CD4-positive, alpha-beta T cell treated with Interleukin-10 for 1 hour (primary cell): ENCODE results near the gene TEC.
"Not testable (repeated sequence)": the region's sequence is repeated elsewhere in the genome, so short reads cannot be mapped to it uniquely, and the experiment has no call there.

Experiments used
- DNase-seq: peaks from one replicate; pipeline ENCODE4 v3.0.0-alpha.2; 2020

The TEC gene

GRCh38 chr4:48268956-48269860 lies at the start of gene TEC:
Gene TEC, minus strand, starts transcription at chr4:48269838. Its CDS starts 41,224 bp downstream, at chr4:48228614.
- DNase-seq = peak; percentile 23

- peak; percentile 56 for DNase-seq
Observed at GRCh38 chr4:48315728-48316630, 46.3 kb upstream of the TEC start.

GRCh38 chr4:48314746-48315145 lies 45.1 kb upstream of the TEC start:
- DNase-seq = not testable (repeated sequence)

GRCh38 chr4:48311896-48312295 lies 42.3 kb upstream of the TEC start:
- DNase-seq = no peak

GRCh38 chr4:48308901-48309300 lies 39.3 kb upstream of the TEC start:
- no peak for DNase-seq

- DNase-seq = no peak
Observed at GRCh38 chr4:48307528-48307927, 37.9 kb upstream of the TEC start.

GRCh38 chr4:48305508-48305907 lies 35.9 kb upstream of the TEC start:
- no peak for DNase-seq

GRCh38 chr4:48300004-48300403 lies 30.4 kb upstream of the TEC start:
- no peak for DNase-seq

GRCh38 chr4:48299560-48299959 lies 29.9 kb upstream of the TEC start:
- DNase-seq = no peak

- DNase-seq = no peak
Observed at GRCh38 chr4:48297256-48297846, 27.7 kb upstream of the TEC start.

- peak; percentile 7 for DNase-seq
Observed at GRCh38 chr4:48296365-48296764, 26.7 kb upstream of the TEC start.

- DNase-seq = no peak
Observed at GRCh38 chr4:48295116-48295515, 25.5 kb upstream of the TEC start.

GRCh38 chr4:48292218-48292790 lies 22.7 kb upstream of the TEC start:
- not testable (repeated sequence) for DNase-seq

- peak; percentile 21 for DNase-seq
Observed at GRCh38 chr4:48290146-48290772, 20.6 kb upstream of the TEC start.

GRCh38 chr4:48286060-48286459 lies 16.4 kb upstream of the TEC start:
- DNase-seq = not testable (repeated sequence)

GRCh38 chr4:48285640-48286039 lies 16.0 kb upstream of the TEC start:
- not testable (repeated sequence) for DNase-seq

GRCh38 chr4:48275686-48276085 lies 6.0 kb upstream of the TEC start:
- no peak for DNase-seq

- DNase-seq = peak; percentile 35
Observed at GRCh38 chr4:48275247-48275646, 5.6 kb upstream of the TEC start.

- no peak for DNase-seq
Observed at GRCh38 chr4:48271626-48272025, 2.0 kb upstream of the TEC start.

GRCh38 chr4:48270951-48271473 lies 1.4 kb upstream of the TEC start:
- no peak for DNase-seq

- DNase-seq = no peak
Observed at GRCh38 chr4:48270523-48270897, 872 bp upstream of the TEC start.

GRCh38 chr4:48269861-48270522 lies 354 bp upstream of the TEC start:
- DNase-seq = peak; percentile 88
